HAP-1 (cell line): Measurements from ENCODE around the gene COL28A1.
"Not testable (repeated sequence)": the region's sequence is repeated elsewhere in the genome, so short reads cannot be mapped to it uniquely, and the experiment has no call there.

Experiments
- DNase-seq, 2 experiments: peaks; one replicate each; pipeline ENCODE4 v3.0.0-alpha.2; 2016 to 2020; ENCODE audit warnings: low spot score in 2 of 2
- H3K27me3 ChIP-seq: fragments of 250-450 bp; sonication (Bioruptor Pico); 2 replicates; pipeline ENCODE4 v1.5.1; 2020; ENCODE audit warnings: low read depth, mild to moderate bottlenecking, moderate library complexity
- H3K36me3 ChIP-seq: fragments of 250-450 bp; sonication (Bioruptor Pico); replicated peaks from 2 replicates; pipeline ENCODE4 v1.5.1; 2020; ENCODE audit warnings: mild to moderate bottlenecking
- H3K4me1 ChIP-seq: fragments of 250-450 bp; sonication (Bioruptor Pico); 2 replicates; pipeline ENCODE4 v1.5.1; 2020; ENCODE audit warnings: mild to moderate bottlenecking
- H3K4me3 ChIP-seq: fragments of 250-450 bp; sonication (Bioruptor Pico); 2 replicates; pipeline ENCODE4 v1.5.1; 2020; ENCODE audit warnings: mild to moderate bottlenecking, moderate library complexity
- H3K9me3 ChIP-seq: fragments of 250-450 bp; sonication (Bioruptor Pico); 2 replicates; pipeline ENCODE4 v1.5.1; 2020; ENCODE audit warnings: mild to moderate bottlenecking, moderate library complexity
- in situ Hi-C: fragments of 300-500 bp; cut with MboI; formaldehyde crosslinking; loops from 3 replicates; pipeline ENCODE4 v1.14.3; 2020; ENCODE audit warnings: low sequenced_read_pairs, inconsistent platforms, mixed read lengths

COL28A1 gene

GRCh38 chr7:7495171-7495570, 40.5 kb downstream of the COL28A1 start:
- Histone ChIP-seq H3K4me3 (no peak overlapping the region), H3K4me1 (no peaks in the 10 kb centered on the region), H3K9me3 (no peaks in the 10 kb centered on the region), H3K27me3 (peaks cover 4% of the 10 kb centered on the region; the same call in 1 of the 2 replicates), H3K36me3 (no peaks in the 10 kb centered on the region)
- DNase-seq: no peak
- in situ Hi-C loops: no loop called here

- Histone ChIP-seq H3K4me1 (no peaks in the 10 kb centered on the region), H3K4me3 (no peak overlapping the region), H3K36me3 (no peaks in the 10 kb centered on the region), H3K27me3 (no peaks in the 10 kb centered on the region), H3K9me3 (no peaks in the 10 kb centered on the region)
- DNase-seq: no peak
- in situ Hi-C loops: no loop called here
Observed at GRCh38 chr7:7491044-7491443, 44.6 kb downstream of the COL28A1 start.

- H3K9me3 ChIP-seq: no peaks in the 10 kb centered on the region
- DNase-seq: no peak
- no peaks in the 10 kb centered on the region for H3K36me3 ChIP-seq
- in situ Hi-C loops: no loop called here
- no peak overlapping the region for H3K4me3 ChIP-seq
- H3K4me1 ChIP-seq: no peaks in the 10 kb centered on the region
- no peaks in the 10 kb centered on the region for H3K27me3 ChIP-seq
Observed at GRCh38 chr7:7490003-7490402, 45.7 kb downstream of the COL28A1 start.

- Histone ChIP-seq H3K4me3 (no peak overlapping the region), H3K9me3 (no peaks in the 10 kb centered on the region), H3K4me1 (no peaks in the 10 kb centered on the region), H3K27me3 (no peaks in the 10 kb centered on the region), H3K36me3 (no peaks in the 10 kb centered on the region)
- no peak for DNase-seq
- in situ Hi-C loops: no loop called here
Observed at GRCh38 chr7:7489546-7489945, 46.1 kb downstream of the COL28A1 start.

- no peak for DNase-seq
- in situ Hi-C loops: no loop called here
- H3K4me1 ChIP-seq: no peaks in the 10 kb centered on the region
- no peaks in the 10 kb centered on the region for H3K36me3 ChIP-seq
- H3K4me3 ChIP-seq: no peak overlapping the region
- H3K9me3 ChIP-seq: no peaks in the 10 kb centered on the region
- no peaks in the 10 kb centered on the region for H3K27me3 ChIP-seq
Observed at GRCh38 chr7:7486362-7486761, 49.3 kb downstream of the COL28A1 start.

GRCh38 chr7:7484072-7484471, 51.6 kb downstream of the COL28A1 start:
- no peak overlapping the region for H3K4me3 ChIP-seq
- in situ Hi-C loops: no loop called here
- no peak for DNase-seq

GRCh38 chr7:7481802-7482201, 53.9 kb downstream of the COL28A1 start:
- no peaks in the 10 kb centered on the region for H3K36me3 ChIP-seq
- no peak for DNase-seq
- in situ Hi-C loops: no loop called here
- H3K4me3 ChIP-seq: no peak overlapping the region
- H3K27me3 ChIP-seq: no peaks in the 10 kb centered on the region
- no peaks in the 10 kb centered on the region for H3K4me1 ChIP-seq
- no peaks in the 10 kb centered on the region for H3K9me3 ChIP-seq

More at GRCh38 chr7:7484072-7484471, 51.6 kb downstream of the COL28A1 start:
- Histone ChIP-seq H3K36me3 (no peaks in the 10 kb centered on the region), H3K27me3 (no peaks in the 10 kb centered on the region), H3K4me1 (no peaks in the 10 kb centered on the region), H3K9me3 (no peaks in the 10 kb centered on the region)

GRCh38 chr7:7479275-7479805, 56.3 kb downstream of the COL28A1 start:
- Histone ChIP-seq H3K27me3 (no peaks in the 10 kb centered on the region), H3K36me3 (no peaks in the 10 kb centered on the region), H3K9me3 (no peaks in the 10 kb centered on the region), H3K4me1 (no peaks in the 10 kb centered on the region), H3K4me3 (no peak overlapping the region)
- DNase-seq: no peak
- in situ Hi-C loops: no loop called here

GRCh38 chr7:7478569-7478968, 57.1 kb downstream of the COL28A1 start:
- no peaks in the 10 kb centered on the region for H3K9me3 ChIP-seq
- in situ Hi-C loops: no loop called here

GRCh38 chr7:7477641-7478040, 58.0 kb downstream of the COL28A1 start:
- H3K4me3 ChIP-seq, in situ Hi-C loops: not testable (repeated sequence)

More at GRCh38 chr7:7478569-7478968, 57.1 kb downstream of the COL28A1 start:
- H3K36me3 ChIP-seq: no peaks in the 10 kb centered on the region
- DNase-seq: no peak
- no peaks in the 10 kb centered on the region for H3K4me1 ChIP-seq
- no peak overlapping the region for H3K4me3 ChIP-seq
- no peaks in the 10 kb centered on the region for H3K27me3 ChIP-seq

GRCh38 chr7:7476381-7476780, 59.3 kb downstream of the COL28A1 start:
- in situ Hi-C loops: no loop called here
- no peaks in the 10 kb centered on the region for H3K36me3 ChIP-seq
- no peak overlapping the region for H3K4me3 ChIP-seq
- no peaks in the 10 kb centered on the region for H3K9me3 ChIP-seq
- no peaks in the 10 kb centered on the region for H3K27me3 ChIP-seq
- no peak for DNase-seq
- H3K4me1 ChIP-seq: no peaks in the 10 kb centered on the region

More at GRCh38 chr7:7477641-7478040, 58.0 kb downstream of the COL28A1 start:
- H3K9me3 ChIP-seq, H3K4me1 ChIP-seq, H3K36me3 ChIP-seq, H3K27me3 ChIP-seq, DNase-seq: not testable (repeated sequence)

- DNase-seq: no peak
- H3K27me3 ChIP-seq: no peaks in the 10 kb centered on the region
- no peaks in the 10 kb centered on the region for H3K4me1 ChIP-seq
- no peaks in the 10 kb centered on the region for H3K9me3 ChIP-seq
- no peak overlapping the region for H3K4me3 ChIP-seq
- no peaks in the 10 kb centered on the region for H3K36me3 ChIP-seq
- in situ Hi-C loops: no loop called here
Observed at GRCh38 chr7:7475601-7476000, 60.1 kb downstream of the COL28A1 start.

GRCh38 chr7:7474436-7474835, 61.2 kb downstream of the COL28A1 start:
- H3K36me3 ChIP-seq: no peaks in the 10 kb centered on the region
- H3K27me3 ChIP-seq: no peaks in the 10 kb centered on the region
- in situ Hi-C loops: no loop called here
- H3K4me1 ChIP-seq: no peaks in the 10 kb centered on the region
- no peaks in the 10 kb centered on the region for H3K9me3 ChIP-seq
- no peak overlapping the region for H3K4me3 ChIP-seq
- no peak for DNase-seq

- H3K9me3 ChIP-seq, in situ Hi-C loops, DNase-seq: not testable (repeated sequence)
Observed at GRCh38 chr7:7464991-7465765, 70.5 kb downstream of the COL28A1 start.

More at GRCh38 chr7:7464991-7465765, 70.5 kb downstream of the COL28A1 start:
- H3K4me3 ChIP-seq, H3K36me3 ChIP-seq, H3K27me3 ChIP-seq, H3K4me1 ChIP-seq: not testable (repeated sequence)
